HG02981 (cell line): ENCODE results near the gene ENGASE.
A peak's percentile ranks its signal among the peaks of the same experiment; 100 is the strongest.
"Not testable (repeated sequence)": the region's sequence is repeated elsewhere in the genome, so short reads cannot be mapped to it uniquely, and the experiment has no call there.

Source experiments
- ATAC-seq: cut with Tn5 transposase; IDR thresholded peaks from one replicate; pipeline ENCODE4 v1.9.1; 2021; ENCODE audit warnings: mild to moderate bottlenecking, moderate library complexity; ENCODE audit not compliant: unreplicated experiment

Gene ENGASE

GRCh38 chr17:79050551-79050950 is 24.1 kb upstream of the ENGASE start:
- no peak for ATAC-seq

- ATAC-seq = no peak
These were observed 23.3 kb upstream of the ENGASE start for GRCh38 chr17:79051306-79051705.

GRCh38 chr17:79052131-79052530 is 22.5 kb upstream of the ENGASE start:
- no peak for ATAC-seq

GRCh38 chr17:79053251-79053925 is 21.2 kb upstream of the ENGASE start:
- no peak for ATAC-seq

GRCh38 chr17:79054200-79054960 is 20.2 kb upstream of the ENGASE start:
- ATAC-seq = no peak

- ATAC-seq = no peak
These were observed 19.4 kb upstream of the ENGASE start for GRCh38 chr17:79055197-79055596.

GRCh38 chr17:79057737-79058385 is 16.8 kb upstream of the ENGASE start:
- no peak for ATAC-seq

- no peak for ATAC-seq
These were observed 11.9 kb upstream of the ENGASE start for GRCh38 chr17:79062691-79063090.

GRCh38 chr17:79064026-79064425 is 10.6 kb upstream of the ENGASE start:
- ATAC-seq = no peak

- no peak for ATAC-seq
These were observed 9.4 kb upstream of the ENGASE start for GRCh38 chr17:79065105-79065670.

- ATAC-seq = no peak
These were observed 7.7 kb upstream of the ENGASE start for GRCh38 chr17:79066963-79067362.

- no peak for ATAC-seq
These were observed 4.3 kb upstream of the ENGASE start for GRCh38 chr17:79070266-79070880.

GRCh38 chr17:79071161-79071740 is 3.4 kb upstream of the ENGASE start:
- no peak for ATAC-seq

GRCh38 chr17:79072544-79072943 is 2.1 kb upstream of the ENGASE start:
- no peak for ATAC-seq

GRCh38 chr17:79073016-79073705 is 1.5 kb upstream of the ENGASE start:
- ATAC-seq = no peak

GRCh38 chr17:79073706-79074088 is 927 bp upstream of the ENGASE start:
- ATAC-seq = no peak

- ATAC-seq = not testable (repeated sequence)
These were observed 439 bp upstream of the ENGASE start for GRCh38 chr17:79074121-79074648.

GRCh38 chr17:79075446-79075750 is 774 bp downstream of the ENGASE start:
- peak; percentile 8 for ATAC-seq

GRCh38 chr17:79075861-79076406 is 1.3 kb downstream of the ENGASE start:
- ATAC-seq = no peak

- no peak for ATAC-seq
These were observed 3.0 kb downstream of the ENGASE start for GRCh38 chr17:79077587-79077986.
